CD4-positive, alpha-beta memory T cell (primary cell): ENCODE results near the gene SQSTM1. TPM values are rescaled to one million over a fixed set of nuclear protein-coding genes. Genes with fewer than 3 reads are reported as not detected.

Experiments
- microRNA-seq: library from miRNA; unstranded; fragments of <30 nt; microRNA quantifications from one replicate; pipeline ENCODE4 v1.2.0, GENCODE V29; 2021; ENCODE audit warnings: borderline replicate concordance, borderline number of aligned reads, borderline microRNAs expressed, mixed read lengths
- polyA plus RNA-seq, 2 donors: library from polyadenylated mRNA; unstranded; fragments of 300-500 nt; fragmentation: Illumina TruSeq; gene quantifications; one replicate each; pipeline ENCODE4 v1.2.3, GENCODE V29; 2021
- total RNA-seq, 2 experiments: library from RNA; stranded (reverse); gene quantifications; one replicate each; pipeline ENCODE4 v1.2.3, GENCODE V29; 2021

The SQSTM1 gene
- total and polyA plus RNA-seq, 4 experiments from 2014 or later: 188 to 303 (median 256) TPM

Small RNAs within 50 kb of the gene (microRNA-seq; reads per million reads assigned to microRNA genes)
- 0.72 reads per million for gene MIR1229

Other genes starting within 250 kb of the SQSTM1 start
- 1,000 to 10,000 TPM; 1,611 to 1,625 TPM for gene HNRNPH1, start 197.2 kb upstream of the SQSTM1 start, total RNA-seq
- gene HNRNPH1, start 197.2 kb upstream of the SQSTM1 start, polyA plus RNA-seq: 100 to 1,000 TPM in 1 of 2 donors, 10 to 100 TPM in 1; 46.5 to 116 TPM
- gene CBY3, start 139.9 kb upstream of the SQSTM1 start, total RNA-seq: under 1 TPM; 0.58 to 0.76 TPM
- gene CBY3, start 139.9 kb upstream of the SQSTM1 start, polyA plus RNA-seq: under 1 TPM; 0.36 to 0.56 TPM
- 100 to 1,000 TPM; 377 to 417 TPM for gene CANX, start 121.9 kb upstream of the SQSTM1 start, total RNA-seq
- 100 to 1,000 TPM; 259 to 394 TPM for gene CANX, start 121.9 kb upstream of the SQSTM1 start, polyA plus RNA-seq
- gene MAML1, start 88.1 kb upstream of the SQSTM1 start, total RNA-seq: 10 to 100 TPM; 52.4 to 56.5 TPM
- gene MAML1, start 88.1 kb upstream of the SQSTM1 start, polyA plus RNA-seq: 10 to 100 TPM in 1 of 2 donors, 1 to 10 TPM in 1; 1.5 to 10.9 TPM
- 1 to 10 TPM; 5.1 to 8.1 TPM for gene LTC4S, start 26.9 kb upstream of the SQSTM1 start, total RNA-seq
- gene LTC4S, start 26.9 kb upstream of the SQSTM1 start, polyA plus RNA-seq: 1 to 10 TPM; 4.2 to 9.4 TPM
- gene MGAT4B, start 14.0 kb upstream of the SQSTM1 start, total RNA-seq: 100 to 1,000 TPM; 119 to 121 TPM
- 10 to 100 TPM in 1 of 2 donors, 1 to 10 TPM in 1; 8.3 to 24.3 TPM for gene MGAT4B, start 14.0 kb upstream of the SQSTM1 start, polyA plus RNA-seq
- gene MRNIP, start 37.9 kb downstream of the SQSTM1 start, total RNA-seq: 100 to 1,000 TPM; 125 to 129 TPM
- gene MRNIP, start 37.9 kb downstream of the SQSTM1 start, polyA plus RNA-seq: 10 to 100 TPM; 11.4 to 17.2 TPM
- gene TBC1D9B, start 87.0 kb downstream of the SQSTM1 start, total RNA-seq: 10 to 100 TPM; 84.3 to 85.0 TPM
- gene TBC1D9B, start 87.0 kb downstream of the SQSTM1 start, polyA plus RNA-seq: 10 to 100 TPM in 1 of 2 donors, 1 to 10 TPM in 1; 9.3 to 38.0 TPM